ENCODE measurements around the gene IPO4. TPM values are rescaled to one million over a fixed set of nuclear protein-coding genes. Genes with fewer than 3 reads are reported as not detected.

The IPO4 gene
- total RNA-seq, 2 experiments from 2014 or later: 98.4 to 102 TPM

DNA sequence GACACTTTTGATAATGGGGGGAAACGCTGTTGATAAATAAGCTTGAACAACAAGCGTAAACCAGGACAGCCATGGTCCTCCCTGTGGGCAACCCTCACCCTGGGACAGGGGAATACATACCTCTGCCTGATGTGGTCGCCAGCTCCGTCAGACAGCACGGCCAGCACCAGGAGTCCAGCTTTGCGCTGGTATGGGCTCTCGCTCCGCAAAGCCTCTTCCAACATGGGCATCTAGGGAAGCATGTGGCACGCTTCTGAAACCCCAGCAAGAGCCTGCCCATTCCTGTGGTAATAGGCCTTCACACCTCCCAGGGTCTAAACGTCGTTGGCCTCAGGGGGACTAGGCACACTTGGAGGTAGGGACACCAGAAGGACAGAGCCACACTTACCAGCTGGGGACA, 2.9 kb downstream of the IPO4 start:
- TF ChIP-seq, protein P1, sequence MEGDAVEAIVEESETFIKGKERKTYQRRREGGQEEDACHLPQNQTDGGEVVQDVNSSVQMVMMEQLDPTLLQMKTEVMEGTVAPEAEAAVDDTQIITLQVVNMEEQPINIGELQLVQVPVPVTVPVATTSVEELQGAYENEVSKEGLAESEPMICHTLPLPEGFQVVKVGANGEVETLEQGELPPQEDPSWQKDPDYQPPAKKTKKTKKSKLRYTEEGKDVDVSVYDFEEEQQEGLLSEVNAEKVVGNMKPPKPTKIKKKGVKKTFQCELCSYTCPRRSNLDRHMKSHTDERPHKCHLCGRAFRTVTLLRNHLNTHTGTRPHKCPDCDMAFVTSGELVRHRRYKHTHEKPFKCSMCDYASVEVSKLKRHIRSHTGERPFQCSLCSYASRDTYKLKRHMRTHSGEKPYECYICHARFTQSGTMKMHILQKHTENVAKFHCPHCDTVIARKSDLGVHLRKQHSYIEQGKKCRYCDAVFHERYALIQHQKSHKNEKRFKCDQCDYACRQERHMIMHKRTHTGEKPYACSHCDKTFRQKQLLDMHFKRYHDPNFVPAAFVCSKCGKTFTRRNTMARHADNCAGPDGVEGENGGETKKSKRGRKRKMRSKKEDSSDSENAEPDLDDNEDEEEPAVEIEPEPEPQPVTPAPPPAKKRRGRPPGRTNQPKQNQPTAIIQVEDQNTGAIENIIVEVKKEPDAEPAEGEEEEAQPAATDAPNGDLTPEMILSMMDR (IDR thresholded peaks at IDR 0.05): no peak
- no peak for DNase-seq
- Mint-ChIP-seq H3K27me3 (no peaks in the 10 kb centered on the region), H3K36me3 (ENCODE audit: low read depth) (peaks cover 30% of the 10 kb centered on the region), H3K4me1 (ENCODE audit: low read depth) (peaks cover 30% of the 10 kb centered on the region), H3K27ac (no peak overlapping the region), H3K4me3 (no peak overlapping the region), H3K9me3 (no peaks in the 10 kb centered on the region)
- no peak for ATAC-seq
- ChIA-PET POLR2A (interaction anchor here (1.1 to 13.4 kb wide), 6 partner anchors 9 to 36 kb away, joined by 3 to 163 read pairs (median 10); partner anchors contain the start of genes IRF9, REC8 and TM9SF1), CTCF (interaction anchor here (1.0 to 1.3 kb wide), 3 partner anchors 9 to 77 kb away, joined by 3 to 4 read pairs (median 3); partner anchors contain the start of genes IRF9 and TM9SF1)
- intact Hi-C loops (cut with micrococcal nuclease): no loop called here

- intact Hi-C loops (cut with micrococcal nuclease): no loop called here
- ChIA-PET POLR2A (interaction anchor here (1.1 to 13.4 kb wide), 5 partner anchors 8 to 24 kb away, joined by 3 to 163 read pairs (median 12); partner anchors contain the start of genes IRF9, REC8 and TM9SF1), CTCF (interaction anchor here (1.0 to 1.3 kb wide), 3 partner anchors 10 to 76 kb away, joined by 3 to 4 read pairs (median 3); partner anchors contain the start of genes IRF9 and TM9SF1)
- ATAC-seq (no peak), DNase-seq (no peak)
- no peaks in the 10 kb centered on the region for H3K9me3 Mint-ChIP-seq
- no peak overlapping the region for H3K4me3 Mint-ChIP-seq
- no peaks in the 10 kb centered on the region for H3K27me3 Mint-ChIP-seq
- TF ChIP-seq, protein P1 (IDR thresholded peaks at IDR 0.05): no peak
- peaks cover 28% of the 10 kb centered on the region for H3K4me1 Mint-ChIP-seq (ENCODE audit: low read depth)
- H3K27ac Mint-ChIP-seq: no peak overlapping the region
- peaks cover 31% of the 10 kb centered on the region for H3K36me3 Mint-ChIP-seq (ENCODE audit: low read depth)
Observed at GRCh38 chr14:24185026-24185425, 3.6 kb downstream of the IPO4 start.

GRCh38 chr14:24184104-24184970, 4.3 kb downstream of the IPO4 start:
- TF ChIP-seq, protein P1 (IDR thresholded peaks at IDR 0.05): no peak
- Mint-ChIP-seq H3K4me1 (ENCODE audit: low read depth) (peaks cover 25% of the 10 kb centered on the region), H3K27me3 (no peaks in the 10 kb centered on the region), H3K9me3 (no peaks in the 10 kb centered on the region), H3K36me3 (ENCODE audit: low read depth) (peaks cover 34% of the 10 kb centered on the region), H3K27ac (no peak overlapping the region), H3K4me3 (no peak overlapping the region)
- intact Hi-C loops (cut with micrococcal nuclease): no loop called here
- DNase-seq (no peak), ATAC-seq (no peak)
- ChIA-PET CTCF (interaction anchor here (1.0 to 1.2 kb wide), 3 partner anchors 11 to 23 kb away, joined by 3 read pairs; partner anchors contain the start of gene IRF9), POLR2A (interaction anchor here (0.7 to 13.4 kb wide), 6 partner anchors 13 to 105 kb away, joined by 3 to 163 read pairs (median 6); partner anchors contain the start of genes CHMP4A, IRF9, REC8 and RNF31)

DNA sequence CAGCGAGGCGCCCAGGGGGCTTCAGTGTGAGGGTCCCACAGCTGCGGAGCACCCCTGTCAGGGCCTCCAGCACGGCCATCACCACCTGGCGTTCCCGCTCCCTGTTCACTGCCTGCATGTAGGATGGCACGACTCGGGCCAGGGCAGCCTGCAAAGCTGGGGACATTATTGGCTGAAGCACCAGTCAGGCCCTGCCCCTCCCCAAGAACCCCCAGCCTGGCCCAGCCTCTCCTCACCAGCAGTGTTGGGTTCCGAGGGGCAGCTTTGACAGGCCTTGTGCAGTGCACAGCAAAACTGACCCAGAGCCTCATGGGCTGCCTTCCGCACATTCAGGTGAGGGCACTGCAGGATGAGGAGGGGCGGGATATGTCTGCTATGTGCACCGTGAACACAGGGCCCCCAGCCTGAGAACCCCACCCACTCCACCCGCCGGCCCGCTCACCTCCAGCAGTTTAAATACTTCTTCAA, 5.6 kb downstream of the IPO4 start:
- H3K27ac Mint-ChIP-seq: no peak overlapping the region
- no peak for ATAC-seq

More for the DNA sequence above, 5.6 kb downstream of the IPO4 start:
- no peaks in the 10 kb centered on the region for H3K27me3 Mint-ChIP-seq
- ChIA-PET POLR2A (interaction anchor here (1.1 to 13.4 kb wide), 4 partner anchors 12 to 50 kb away, joined by 3 to 163 read pairs (median 48); partner anchors contain the start of genes IRF9, REC8 and TM9SF1), CTCF (no interaction called here)
- no peaks in the 10 kb centered on the region for H3K9me3 Mint-ChIP-seq
- intact Hi-C loops (cut with micrococcal nuclease): no loop called here
- H3K4me3 Mint-ChIP-seq: no peak overlapping the region
- H3K36me3 Mint-ChIP-seq (ENCODE audit: low read depth): peaks cover 32% of the 10 kb centered on the region
- TF ChIP-seq, protein P1 (IDR thresholded peaks at IDR 0.05): no peak
- DNase-seq: no peak
- peaks cover 19% of the 10 kb centered on the region for H3K4me1 Mint-ChIP-seq (ENCODE audit: low read depth)

All from activated CD8-positive, alpha-beta T cell treated with anti-CD3 and anti-CD28 coated beads for 36 hours (primary cell).